Stomach (tissue), 4 donors: ENCODE results near the gene CCDC32.

Experiments
- EP300 ChIP-seq: sonication (generic); formaldehyde crosslinking; IDR thresholded peaks from one replicate; pipeline ENCODE4 v1.6.1; 2017; ENCODE audit warnings: antibody characterized with exemption
- POLR2A ChIP-seq, 4 donors: fragments of 450-650 bp; IDR thresholded peaks; one replicate each; pipeline ENCODE4 v1.6.1; 2016; ENCODE audit warnings: antibody characterized with exemption in 4 of 4, control low read depth in 2 of 4, mild to moderate bottlenecking in 1 of 4, moderate library complexity in 1 of 4
- POLR2AphosphoS5 ChIP-seq, 3 donors: sonication (generic); formaldehyde crosslinking; IDR thresholded peaks; one replicate each; pipeline ENCODE4 v1.6.1; 2016; ENCODE audit warnings: antibody characterized with exemption in 3 of 3
- TF ChIP-seq, protein P1 (sequence below), 7 experiments: fragments of 450-650 bp in 4 of 7; fragments of 200-600 bp in 3 of 7; sonication (generic) in 3 of 7; IDR thresholded peaks; one replicate each; pipeline ENCODE4 v1.5.1; 2016 to 2019; ENCODE audit warnings: antibody characterized with exemption in 7 of 7, control low read depth in 2 of 7, mild to moderate bottlenecking in 1 of 7

GRCh38 chr15:40536501-40536900, 28.3 kb downstream of the CCDC32 start:
- TF ChIP-seq, protein P1, sequence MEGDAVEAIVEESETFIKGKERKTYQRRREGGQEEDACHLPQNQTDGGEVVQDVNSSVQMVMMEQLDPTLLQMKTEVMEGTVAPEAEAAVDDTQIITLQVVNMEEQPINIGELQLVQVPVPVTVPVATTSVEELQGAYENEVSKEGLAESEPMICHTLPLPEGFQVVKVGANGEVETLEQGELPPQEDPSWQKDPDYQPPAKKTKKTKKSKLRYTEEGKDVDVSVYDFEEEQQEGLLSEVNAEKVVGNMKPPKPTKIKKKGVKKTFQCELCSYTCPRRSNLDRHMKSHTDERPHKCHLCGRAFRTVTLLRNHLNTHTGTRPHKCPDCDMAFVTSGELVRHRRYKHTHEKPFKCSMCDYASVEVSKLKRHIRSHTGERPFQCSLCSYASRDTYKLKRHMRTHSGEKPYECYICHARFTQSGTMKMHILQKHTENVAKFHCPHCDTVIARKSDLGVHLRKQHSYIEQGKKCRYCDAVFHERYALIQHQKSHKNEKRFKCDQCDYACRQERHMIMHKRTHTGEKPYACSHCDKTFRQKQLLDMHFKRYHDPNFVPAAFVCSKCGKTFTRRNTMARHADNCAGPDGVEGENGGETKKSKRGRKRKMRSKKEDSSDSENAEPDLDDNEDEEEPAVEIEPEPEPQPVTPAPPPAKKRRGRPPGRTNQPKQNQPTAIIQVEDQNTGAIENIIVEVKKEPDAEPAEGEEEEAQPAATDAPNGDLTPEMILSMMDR (IDR thresholded peaks at IDR 0.05) = no peak
- TF ChIP-seq POLR2A (IDR thresholded peaks at IDR 0.05) (no peak), POLR2AphosphoS5 (IDR thresholded peaks at IDR 0.05) (no peak), EP300 (no peak)
